Fibroblast of skin of scalp (primary cell): ENCODE data around the gene GSTM2. TPM values are rescaled to one million over a fixed set of nuclear protein-coding genes. Genes with fewer than 3 reads are reported as not detected.

Experiments used
- DNase-seq: peaks from one replicate; pipeline ENCODE4 v3.0.0-alpha.2; 2013
- polyA plus RNA-seq, 2 experiments: library from polyadenylated mRNA; unstranded; fragments of 120-200 nt; gene quantifications; one replicate each; pipeline ENCODE4 v1.2.1, GENCODE V29; 2013; ENCODE audit not compliant: insufficient read length in 2 of 2

The GSTM2 gene
- 45.7 TPM for polyA plus RNA-seq (2013, experiment 1 of 2; ENCODE audit: insufficient read length)
- polyA plus RNA-seq (2013, experiment 2 of 2; ENCODE audit: insufficient read length), result 51.9 TPM

DNA sequence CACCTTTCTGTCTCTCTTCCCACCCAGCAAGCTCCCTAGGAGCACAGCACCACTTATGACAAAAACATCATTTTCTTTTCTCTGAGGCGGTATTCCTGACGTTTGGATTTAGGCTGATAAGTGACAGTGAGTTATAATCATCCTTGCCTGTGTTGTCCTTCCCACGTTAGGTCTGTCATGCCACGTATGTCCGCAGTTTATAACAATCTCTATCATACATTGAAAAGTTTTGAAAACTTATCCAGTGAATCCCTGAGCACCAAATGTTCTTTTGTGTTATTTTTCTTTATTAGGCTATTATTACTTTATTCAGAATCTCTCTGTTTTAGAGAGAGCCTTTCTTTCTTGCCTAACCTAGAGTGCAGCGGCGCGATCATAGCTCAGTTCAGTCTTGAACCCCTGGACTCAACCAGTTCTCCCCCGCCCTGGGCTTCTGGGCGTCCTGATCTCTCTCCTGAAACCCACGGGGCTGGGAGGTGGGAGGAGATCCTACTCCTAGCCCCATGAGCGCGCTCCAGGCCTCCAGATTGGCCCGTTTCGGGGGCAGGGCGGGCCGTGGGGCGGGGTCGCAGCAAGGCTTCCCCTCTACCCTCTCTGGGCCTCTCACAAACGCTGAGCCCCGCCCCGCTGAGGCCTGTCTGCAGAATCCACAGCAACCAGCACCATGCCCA is at the start of gene GSTM2:
TSS of gene GSTM2 (plus strand) at position 606 of the 671 bp plus-strand sequence. CDS start at position 665, 59 bp downstream.
- peak; percentile 87 for DNase-seq

DNA sequence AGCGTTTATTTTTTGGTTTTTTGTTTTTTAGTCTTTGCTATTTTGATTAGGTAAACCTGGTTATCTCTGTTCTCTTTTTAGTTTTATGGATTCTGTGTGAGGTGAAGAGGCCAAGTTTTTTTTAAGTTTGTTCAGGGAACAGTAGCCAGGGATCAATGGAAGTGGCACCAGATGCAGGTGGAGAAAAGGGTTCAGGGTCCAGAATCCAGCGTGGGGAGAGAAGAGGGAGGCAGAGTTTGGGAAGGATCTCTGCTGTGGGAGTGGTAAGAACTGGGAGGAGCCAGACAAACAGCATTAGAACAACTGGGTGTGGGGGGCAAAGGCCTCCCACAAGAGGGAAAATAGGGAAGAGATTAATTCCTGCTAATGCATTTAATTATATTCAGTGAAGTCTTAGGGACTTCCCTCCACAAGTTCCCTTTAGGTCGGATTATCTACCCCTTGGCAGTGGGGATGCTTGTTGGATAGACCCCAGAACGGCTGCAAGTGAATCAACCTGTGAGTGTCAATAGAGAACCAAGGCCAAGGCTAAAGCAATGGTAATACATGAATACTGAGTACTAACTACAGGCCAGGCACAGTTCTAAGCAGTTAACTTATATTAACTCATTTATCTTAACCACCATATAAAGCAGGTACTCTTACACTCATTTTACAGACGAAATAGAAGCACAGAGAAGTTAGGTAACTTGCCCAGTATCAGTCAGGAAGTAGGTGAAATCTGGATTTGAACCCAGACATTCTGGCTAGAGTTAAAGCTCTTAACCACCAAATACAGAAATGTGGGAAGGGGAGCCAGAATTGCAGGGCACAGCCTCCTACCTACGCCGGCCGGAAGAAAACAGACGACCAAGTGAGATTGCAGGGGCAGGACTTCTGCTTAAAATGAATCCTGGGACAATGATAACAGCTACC is 48.9 kb upstream of the GSTM2 start:
- DNase-seq, result no peak

DNA sequence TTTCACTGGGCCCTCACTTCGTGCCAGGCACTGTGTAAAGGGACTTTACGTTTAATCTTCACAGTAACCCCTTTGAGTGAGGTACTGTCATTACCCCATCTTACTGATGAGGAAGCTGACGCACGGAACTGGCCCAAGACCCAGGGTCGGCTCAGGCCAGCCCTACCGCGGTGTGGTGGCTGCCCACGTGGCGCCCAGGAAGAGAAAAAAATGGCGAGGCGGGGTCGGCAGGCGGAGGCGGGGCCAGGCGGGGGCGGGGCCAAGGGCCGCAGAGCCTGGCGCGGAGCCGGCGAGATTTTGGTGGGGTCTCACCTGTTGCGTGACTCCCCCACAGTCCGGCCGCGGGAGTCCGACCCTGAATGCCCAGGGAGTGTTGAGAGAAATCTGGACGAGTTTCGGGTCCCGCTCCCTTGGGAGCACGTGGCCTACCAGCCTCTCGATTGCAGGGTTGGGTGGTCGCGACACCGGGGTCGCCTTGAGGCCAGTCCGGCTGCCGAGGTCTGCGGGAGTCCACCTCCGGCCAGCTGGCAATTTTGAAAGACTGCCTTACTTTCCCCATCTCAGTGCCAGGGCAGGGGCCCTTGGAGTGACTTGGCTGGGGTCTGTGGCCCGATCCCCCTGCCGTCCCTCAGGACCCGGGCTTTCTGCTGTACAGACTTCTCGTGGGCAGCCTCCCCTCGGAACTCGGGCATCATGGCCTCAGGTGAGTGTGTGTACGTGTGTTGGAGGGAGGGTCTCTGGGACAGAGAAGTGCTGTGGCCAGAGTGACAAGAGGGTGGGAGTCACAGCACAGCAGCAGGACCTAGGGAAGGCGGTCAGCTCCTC is 48.1 kb upstream of the GSTM2 start, which contains the start of the genes AMPD2 and GNAT2:
TSS of gene AMPD2 (plus strand) at position 262 of the 825 bp plus-strand sequence. CDS start 1,339 bp downstream, outside the sequence.
TSS of gene GNAT2 (minus strand) at position 41 of the 825 bp plus-strand sequence. CDS start 6,746 bp downstream, outside the sequence.
- peak; percentile 86 for DNase-seq

DNA sequence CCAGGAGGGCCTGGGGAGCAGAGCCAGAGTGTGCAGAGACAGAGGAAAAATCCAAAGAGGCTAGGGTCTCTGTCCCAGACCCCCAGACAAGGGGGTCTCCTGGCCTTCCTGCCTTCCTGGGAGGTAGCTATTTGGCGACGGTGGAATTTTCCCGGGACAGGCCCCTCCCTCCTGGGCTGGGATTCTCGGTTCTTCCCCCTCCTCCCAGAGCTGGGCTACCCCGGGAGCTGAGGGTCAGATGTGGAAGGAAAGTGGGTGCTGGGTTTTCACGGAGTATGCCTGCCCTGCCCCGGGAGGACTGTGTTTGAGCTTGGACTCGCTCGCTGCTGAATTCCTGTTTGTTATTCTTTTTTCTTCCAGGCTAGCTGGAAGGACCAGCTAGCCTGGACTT is 47.5 kb upstream of the GSTM2 start:
- DNase-seq, result peak; percentile 73

DNA sequence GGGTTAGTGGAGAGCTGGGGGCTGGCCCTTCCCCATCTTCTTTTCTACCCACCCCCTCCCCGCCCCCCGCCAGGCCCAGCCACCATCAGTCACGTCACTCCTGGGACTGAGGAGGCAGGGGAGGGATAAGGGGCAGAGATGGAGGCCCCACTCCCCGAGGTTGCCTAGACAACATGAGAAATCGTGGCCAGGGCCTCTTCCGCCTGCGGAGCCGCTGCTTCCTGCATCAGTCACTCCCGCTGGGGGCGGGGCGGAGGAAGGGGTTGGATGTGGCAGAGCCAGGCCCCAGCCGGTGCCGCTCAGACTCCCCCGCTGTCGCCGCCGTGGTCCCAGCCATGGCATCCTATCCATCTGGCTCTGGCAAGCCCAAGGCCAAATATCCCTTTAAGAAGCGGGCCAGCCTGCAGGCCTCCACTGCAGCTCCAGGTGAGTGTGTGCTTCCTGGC is 47.0 kb upstream of the GSTM2 start:
- DNase-seq, result peak; percentile 97

DNA sequence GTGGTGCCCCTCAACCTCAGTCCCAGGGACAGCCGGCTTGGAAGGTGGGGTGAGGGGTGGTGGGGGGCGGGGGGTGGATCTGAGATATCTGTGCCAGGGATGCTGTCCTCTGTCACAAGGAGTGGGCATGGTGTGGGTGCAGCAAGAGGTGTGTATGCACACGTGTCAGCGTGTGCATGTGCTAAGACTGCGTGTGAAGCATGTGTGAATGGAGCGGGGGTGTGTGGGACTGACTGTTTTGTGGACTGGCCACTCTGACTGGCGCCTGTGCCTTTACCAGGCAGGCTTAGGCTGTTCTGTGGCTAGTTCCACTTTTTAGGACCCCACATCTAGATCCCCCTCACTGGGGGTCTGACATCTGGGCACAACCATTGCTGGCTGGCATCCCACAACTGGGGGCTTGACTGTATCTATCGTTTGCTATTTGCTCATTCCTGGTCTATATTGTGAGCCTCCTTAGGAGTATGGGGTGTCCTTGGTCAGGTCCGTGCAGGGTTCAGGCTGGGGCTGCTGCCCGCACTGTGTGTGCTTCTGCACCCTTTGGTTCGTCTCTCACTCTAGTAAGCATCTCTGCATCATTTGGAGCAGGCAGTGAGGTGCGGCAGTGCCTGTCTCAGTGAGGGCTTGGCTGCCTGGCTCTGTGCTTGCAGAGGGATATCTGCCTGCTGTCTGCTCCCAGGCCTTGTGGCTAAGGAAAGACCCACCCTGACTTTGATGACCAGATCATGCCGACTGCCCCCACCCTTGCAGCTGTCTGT is 46.3 kb upstream of the GSTM2 start:
- no peak for DNase-seq

DNA sequence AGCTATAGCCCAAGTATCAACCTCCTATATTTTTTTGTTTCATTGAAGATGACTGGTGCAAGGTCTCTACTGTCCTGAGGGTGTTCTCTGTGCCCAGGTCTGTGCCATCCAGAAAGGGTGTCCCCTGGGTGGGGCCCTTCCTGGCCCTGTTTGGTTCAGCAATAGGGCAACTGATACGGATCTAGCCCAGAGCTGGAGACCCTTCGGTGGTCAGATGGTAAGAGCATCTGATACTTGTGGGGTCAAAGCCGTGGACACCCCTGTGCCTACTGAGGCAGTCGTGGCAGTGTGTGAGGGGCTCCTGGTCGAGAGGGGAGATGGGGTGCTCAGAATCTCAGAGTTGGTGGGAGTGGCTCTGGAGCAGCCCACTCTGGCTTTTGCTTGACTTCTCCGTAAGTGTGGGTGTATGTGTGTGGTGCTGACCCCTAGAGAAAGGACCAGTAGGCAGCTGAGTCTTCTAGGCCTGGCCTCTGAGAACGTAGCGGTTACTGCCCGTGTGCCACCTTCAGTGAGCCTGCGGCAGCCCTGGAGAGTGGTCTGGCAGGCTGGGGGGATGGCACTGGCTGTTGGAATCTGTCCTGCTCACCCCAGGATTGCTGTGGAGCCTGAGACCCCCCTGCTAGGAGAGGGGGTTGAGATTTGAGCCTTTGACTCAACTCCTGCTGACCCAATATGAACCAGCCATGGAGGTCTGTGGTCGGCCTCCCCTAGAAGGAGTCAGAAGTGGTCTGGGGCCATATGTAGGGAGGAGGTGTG is 45.5 kb upstream of the GSTM2 start:
- no peak for DNase-seq

DNA sequence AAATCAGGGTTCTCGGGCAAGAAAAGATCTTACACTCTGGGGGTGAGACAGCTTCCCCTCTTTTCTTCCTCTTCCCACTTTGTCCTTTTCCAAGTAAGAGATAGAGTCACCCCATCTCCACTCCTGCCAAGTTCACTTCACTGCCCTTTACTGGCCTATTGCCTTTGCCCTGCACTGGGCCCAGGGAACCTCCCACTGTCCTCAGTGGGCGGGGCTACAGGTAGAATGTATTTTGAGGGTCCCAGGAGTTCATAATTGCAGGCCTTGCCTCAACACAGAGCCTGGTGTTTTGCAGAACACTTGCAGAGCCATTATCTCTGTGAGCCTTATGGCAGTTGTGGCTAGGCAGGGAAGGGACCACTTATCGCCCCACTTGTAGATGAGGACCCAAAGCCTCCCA is 45.0 kb upstream of the GSTM2 start:
- no peak for DNase-seq

DNA sequence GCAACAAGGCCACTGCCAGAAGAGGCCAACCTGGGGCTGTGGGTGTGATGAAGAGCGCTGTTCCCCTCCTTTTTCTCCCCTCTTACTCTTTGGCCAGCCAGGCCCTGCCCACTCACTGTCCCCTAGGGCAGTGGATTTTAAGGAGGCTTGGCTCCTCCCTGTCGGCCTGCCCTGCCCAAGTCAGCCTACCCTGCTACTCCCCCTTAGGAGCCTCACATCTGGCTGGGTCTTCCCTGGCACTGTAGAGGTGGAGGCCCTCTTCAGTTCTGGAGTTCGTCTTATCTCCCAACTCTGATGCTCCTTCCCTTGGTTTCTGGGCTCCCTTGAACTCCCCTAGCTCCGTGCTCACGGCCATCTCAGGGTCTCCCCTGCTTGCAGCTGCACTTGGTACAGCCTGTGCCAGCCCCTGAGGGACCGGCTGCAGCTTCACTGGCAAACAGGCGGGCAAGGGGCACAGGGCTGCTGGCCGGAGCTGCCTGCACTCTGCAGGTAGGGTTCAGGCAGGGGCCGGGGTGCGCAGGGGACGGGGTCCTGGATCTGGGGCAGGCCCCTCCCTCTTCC is 44.2 kb upstream of the GSTM2 start:
- DNase-seq, result no peak

DNA sequence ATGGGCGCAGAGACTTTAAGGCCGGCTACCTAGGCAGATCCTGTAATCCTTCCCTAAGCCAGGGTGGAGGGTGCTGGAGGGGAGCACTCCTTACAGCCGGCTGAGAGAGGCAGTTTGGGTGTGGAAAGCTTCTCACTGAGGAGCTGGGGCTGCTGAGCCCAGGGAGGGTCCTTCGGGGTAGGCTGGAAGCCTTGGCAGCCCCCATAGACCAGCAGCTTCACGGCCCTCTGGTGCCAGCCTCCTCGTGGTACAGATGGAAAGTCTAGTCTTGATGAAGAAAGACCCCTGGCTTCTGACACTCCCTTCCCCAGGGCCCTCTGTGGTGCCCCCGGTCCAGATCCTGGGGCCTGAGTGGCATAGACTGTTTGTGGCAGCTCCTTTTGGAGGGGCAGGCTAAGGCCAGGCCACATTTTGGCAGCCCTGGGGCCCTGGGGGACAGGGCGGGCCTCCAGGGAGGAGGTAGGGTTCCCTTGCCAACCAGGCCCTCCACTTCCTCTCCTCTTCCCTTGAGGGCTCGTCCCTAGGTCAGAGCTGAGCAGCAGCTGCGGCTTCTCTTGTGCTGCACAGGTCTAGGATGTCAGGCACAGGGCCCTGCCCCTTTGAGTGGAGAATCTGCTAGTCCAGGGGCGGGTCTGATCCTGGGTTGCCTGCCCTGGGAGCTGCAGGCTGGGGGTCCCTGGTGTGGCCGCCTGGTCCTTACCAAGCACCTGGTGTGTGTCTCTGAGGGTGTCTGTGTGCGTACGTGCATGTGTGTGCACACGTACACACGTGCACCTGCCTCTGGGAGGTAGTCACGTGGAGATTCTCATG is 43.5 kb upstream of the GSTM2 start:
- DNase-seq, result no peak

DNA sequence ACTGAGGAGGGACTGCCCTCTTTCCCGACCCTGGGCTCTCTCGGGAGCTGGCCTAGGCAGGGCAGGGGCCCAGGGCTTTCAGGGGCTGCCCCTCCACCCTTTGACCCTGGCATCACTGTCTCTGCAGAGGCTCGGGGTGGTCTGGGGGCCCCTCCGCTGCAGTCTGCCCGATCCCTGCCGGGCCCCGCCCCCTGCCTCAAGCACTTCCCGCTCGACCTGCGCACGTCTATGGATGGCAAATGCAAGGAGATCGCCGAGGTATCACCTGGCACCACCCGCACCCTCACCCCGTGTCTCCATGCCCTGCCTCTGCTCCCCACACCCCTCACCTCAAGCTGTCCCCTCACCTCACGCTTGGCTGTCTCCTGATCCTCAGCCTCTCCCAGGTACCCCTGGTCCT is 42.7 kb upstream of the GSTM2 start:
- DNase-seq, result no peak

DNA sequence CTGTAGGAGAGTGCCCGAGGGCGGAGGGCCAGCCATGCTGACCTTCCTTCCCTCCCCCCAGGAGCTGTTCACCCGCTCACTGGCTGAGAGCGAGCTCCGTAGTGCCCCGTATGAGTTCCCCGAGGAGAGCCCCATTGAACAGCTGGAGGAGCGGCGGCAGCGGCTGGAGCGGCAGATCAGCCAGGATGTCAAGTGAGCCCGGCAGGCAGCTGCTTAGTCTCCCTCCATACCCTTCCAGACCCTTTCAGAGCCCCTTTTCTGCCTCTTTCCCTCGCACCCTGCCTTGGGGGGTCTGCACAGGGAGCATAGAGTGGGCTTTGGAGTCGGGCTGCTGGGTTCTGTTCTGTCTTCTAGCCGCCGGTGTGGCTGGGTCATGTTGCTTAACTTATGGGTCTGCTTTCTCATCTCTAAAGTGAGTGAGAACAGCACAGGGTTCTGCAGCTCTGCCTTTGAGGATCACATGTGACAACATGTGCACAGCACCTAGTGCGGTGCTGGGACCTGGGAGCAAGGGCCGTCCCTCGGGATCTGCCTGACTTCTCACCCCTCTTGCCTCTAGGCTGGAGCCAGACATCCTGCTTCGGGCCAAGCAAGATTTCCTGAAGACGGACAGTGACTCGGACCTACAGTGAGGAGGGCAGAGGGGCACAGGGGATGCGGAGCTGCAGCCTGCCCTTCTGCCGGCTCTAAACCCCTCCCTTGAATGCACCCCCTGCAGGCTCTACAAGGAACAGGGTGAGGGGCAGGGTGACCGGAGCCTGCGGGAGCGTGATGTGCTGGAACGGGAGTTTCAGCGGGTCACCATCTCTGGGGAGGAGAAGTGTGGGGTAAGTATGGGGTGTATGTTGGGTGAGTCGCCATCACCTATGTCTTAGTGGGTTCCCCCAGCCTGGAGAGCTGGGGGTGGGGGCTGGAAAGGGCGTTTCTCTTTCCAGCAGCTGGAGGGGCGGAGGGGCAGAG is 42.0 kb upstream of the GSTM2 start:
- DNase-seq, result no peak

DNA sequence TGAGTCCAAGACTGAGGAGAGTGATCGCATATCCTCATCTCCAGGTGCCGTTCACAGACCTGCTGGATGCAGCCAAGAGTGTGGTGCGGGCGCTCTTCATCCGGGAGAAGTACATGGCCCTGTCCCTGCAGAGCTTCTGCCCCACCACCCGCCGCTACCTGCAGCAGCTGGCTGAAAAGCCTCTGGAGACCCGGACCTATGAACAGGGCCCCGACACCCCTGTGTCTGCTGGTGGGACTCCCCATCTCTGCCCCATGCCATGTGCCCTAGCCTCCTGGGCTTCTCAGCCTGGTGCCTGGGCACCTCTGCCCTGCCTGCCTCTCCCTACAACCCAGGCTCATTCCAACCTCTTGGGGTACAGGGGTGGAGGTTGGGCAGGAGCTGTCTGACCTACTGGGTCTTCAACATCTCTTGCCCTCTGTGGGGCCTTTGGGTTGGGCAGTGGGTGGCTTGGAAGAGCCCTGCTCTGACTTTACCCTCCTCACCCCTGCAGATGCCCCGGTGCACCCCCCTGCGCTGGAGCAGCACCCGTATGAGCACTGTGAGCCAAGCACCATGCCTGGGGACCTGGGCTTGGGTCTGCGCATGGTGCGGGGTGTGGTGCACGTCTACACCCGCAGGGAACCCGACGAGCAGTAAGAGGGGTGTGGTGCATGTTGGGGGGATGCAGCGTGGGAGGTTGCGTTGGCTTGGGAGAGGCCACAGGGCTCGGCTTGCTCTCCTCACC is 41.0 kb upstream of the GSTM2 start:
- DNase-seq, result no peak

DNA sequence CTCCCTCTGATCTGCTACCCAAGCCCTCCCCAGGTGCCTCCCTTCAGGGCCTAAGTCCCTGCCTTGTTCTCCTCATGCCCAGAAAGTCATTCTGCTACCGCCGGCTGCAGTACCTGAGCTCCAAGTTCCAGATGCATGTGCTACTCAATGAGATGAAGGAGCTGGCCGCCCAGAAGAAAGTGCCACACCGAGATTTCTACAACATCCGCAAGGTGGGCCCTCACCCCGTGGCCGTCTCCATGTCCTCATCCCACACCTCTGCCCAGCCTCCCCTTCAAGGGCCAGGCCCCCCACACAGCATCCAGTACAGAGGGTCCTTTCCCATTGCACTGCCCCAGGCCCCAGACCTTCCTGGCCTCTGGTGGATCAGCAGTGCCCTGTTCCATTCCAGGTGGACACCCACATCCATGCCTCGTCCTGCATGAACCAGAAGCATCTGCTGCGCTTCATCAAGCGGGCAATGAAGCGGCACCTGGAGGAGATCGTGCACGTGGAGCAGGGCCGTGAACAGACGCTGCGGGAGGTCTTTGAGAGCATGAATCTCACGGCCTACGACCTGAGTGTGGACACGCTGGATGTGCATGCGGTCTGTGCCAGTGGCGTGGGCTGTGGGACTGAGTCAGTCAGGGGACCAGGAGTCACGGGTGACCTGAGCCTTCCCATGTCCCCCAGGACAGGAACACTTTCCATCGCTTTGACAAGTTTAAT is 40.0 kb upstream of the GSTM2 start:
- no peak for DNase-seq

DNA sequence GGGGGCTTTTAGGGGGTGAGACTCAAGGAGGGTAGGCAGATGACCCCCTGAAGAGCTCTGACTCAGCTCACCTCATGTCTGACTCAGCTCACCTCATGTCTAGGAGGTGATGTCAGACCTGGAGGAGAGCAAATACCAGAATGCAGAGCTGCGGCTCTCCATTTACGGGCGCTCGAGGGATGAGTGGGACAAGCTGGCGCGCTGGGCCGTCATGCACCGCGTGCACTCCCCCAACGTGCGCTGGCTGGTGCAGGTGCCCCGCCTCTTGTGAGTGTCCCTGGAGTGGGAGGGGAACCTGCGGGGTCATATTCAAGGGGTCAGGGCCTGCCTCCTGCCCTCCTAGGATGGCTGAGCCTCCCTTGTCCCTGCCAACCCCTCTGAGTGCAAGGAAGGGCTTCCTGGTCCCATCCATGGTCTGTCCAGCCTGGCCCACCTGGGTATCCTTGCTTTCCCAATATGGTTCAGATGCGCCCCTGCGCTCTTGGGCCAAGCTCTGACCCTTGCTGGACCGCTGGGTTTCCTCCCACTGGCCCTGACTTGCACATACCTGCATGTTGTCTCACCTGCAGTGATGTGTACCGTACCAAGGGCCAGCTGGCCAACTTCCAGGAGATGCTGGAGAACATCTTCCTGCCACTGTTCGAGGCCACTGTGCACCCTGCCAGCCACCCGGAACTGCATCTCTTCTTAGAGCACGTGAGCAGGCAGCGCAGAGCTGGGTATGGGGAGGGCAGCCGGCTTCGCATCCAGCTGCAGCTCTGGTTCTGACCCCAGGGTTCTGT is 39.1 kb upstream of the GSTM2 start:
- no peak for DNase-seq

DNA sequence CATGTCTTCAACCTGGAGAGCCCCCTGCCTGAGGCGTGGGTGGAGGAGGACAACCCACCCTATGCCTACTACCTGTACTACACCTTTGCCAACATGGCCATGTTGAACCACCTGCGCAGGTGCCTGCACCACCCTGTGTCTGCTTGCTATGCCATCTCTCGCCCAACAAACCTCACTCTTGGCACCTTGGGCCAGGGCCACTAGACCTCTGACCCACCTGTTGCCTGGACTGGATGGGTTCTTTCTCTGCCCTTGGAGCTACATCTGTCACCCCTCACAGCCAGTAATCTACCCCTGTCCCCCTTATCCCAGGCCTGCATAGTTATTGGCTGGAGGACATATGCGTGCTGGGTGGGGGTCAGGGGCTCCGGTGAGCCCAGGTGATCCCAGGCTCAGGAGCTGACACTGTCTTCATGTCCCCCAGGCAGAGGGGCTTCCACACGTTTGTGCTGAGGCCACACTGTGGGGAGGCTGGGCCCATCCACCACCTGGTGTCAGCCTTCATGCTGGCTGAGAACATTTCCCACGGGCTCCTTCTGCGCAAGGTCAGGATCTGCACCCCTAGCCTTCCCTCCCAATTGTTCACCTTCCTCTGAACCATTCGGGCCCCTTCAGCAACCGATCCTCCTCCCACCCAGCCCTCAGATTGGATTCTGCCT is 38.4 kb upstream of the GSTM2 start:
- DNase-seq, result no peak
